RWPE1 (cell line): Measurements from ENCODE around the gene MLLT6.
"Not testable (repeated sequence)": the region's sequence is repeated elsewhere in the genome, so short reads cannot be mapped to it uniquely, and the experiment has no call there.

Experiments used
- CTCF ChIA-PET: fragments of 350-600 bp; sonication (Branson Sonifier 250); formaldehyde crosslinking; extraction: SDS; loops from one replicate; lab custom pipeline; 2021; lab: Yijun Ruan, JAX
- POLR2A ChIA-PET: fragments of 400-600 bp; formaldehyde crosslinking; extraction: SDS; loops from one replicate; lab custom pipeline; 2020; ENCODE audit warnings: antibody characterized with exemption; ENCODE audit not compliant: low non-redundant PET; lab: Yijun Ruan, JAX
- DNase-seq: peaks from one replicate; pipeline ENCODE4 v3.0.0; 2012; ENCODE audit warnings: low spot score
- H3K27ac ChIP-seq: fragments of 450-650 bp; 2 replicates; pipeline ENCODE4 v1.5.1; 2017
- TF ChIP-seq, protein P1 (sequence below): fragments of 450-650 bp; conservative IDR thresholded peaks from 2 replicates; pipeline ENCODE4 v1.5.1; 2017; ENCODE audit warnings: low read depth, mild to moderate bottlenecking

Gene MLLT6

DNA sequence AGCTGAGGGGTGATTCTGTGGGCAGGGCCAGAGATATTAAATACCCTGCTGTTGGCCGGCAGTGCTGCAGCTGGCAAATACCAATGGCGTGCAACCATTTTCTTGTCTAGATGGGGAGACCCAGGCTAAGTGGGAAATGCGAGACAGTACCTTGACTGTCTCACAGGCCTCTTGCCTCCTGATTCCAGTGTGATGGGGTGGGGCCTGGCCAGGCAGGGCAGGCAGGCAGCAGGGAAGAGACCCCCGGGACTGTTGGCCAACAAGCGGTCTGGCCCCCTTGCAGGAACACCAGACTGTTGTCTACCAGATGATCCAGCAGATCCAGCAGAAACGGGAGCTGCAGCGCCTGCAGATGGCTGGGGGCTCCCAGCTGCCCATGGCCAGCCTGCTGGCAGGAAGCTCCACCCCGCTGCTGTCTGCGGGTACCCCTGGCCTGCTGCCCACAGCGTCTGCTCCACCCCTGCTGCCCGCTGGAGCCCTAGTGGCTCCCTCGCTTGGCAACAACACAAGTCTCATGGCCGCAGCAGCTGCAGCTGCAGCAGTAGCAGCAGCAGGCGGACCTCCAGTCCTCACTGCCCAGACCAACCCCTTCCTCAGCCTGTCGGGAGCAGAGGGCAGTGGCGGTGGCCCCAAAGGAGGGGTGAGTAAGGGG is 19.4 kb downstream of the MLLT6 start:
- peak overlapping the region; percentile 41 for H3K27ac ChIP-seq
- no peak for DNase-seq
- TF ChIP-seq, protein P1, sequence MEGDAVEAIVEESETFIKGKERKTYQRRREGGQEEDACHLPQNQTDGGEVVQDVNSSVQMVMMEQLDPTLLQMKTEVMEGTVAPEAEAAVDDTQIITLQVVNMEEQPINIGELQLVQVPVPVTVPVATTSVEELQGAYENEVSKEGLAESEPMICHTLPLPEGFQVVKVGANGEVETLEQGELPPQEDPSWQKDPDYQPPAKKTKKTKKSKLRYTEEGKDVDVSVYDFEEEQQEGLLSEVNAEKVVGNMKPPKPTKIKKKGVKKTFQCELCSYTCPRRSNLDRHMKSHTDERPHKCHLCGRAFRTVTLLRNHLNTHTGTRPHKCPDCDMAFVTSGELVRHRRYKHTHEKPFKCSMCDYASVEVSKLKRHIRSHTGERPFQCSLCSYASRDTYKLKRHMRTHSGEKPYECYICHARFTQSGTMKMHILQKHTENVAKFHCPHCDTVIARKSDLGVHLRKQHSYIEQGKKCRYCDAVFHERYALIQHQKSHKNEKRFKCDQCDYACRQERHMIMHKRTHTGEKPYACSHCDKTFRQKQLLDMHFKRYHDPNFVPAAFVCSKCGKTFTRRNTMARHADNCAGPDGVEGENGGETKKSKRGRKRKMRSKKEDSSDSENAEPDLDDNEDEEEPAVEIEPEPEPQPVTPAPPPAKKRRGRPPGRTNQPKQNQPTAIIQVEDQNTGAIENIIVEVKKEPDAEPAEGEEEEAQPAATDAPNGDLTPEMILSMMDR = no peak
- ChIA-PET CTCF (interaction anchor here (0.6 kb wide), 1 partner anchor 56 kb away, joined by 3 read pairs; no protein-coding TSS in a partner anchor), POLR2A (no interaction called here)

DNA sequence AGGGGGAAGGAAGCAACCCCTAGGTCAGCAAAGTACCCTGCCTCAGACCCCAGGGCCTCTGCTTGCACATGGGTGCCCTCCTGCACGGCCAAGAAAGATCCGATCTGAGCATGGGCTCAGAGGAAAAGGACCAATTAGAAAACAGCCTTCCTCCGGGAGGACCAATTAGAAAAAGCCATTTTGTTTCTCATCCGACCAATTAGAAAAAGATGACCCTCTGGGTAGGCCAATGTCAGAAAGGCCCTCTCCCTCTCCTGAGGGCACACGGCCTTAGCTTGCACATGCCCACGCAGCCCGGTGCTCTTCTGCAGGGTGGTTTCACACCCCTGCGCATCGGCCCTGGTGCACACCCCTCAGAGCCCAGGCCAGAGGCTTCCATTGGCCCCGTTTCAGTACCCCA is 20.0 kb downstream of the MLLT6 start:
- DNase-seq = no peak
- H3K27ac ChIP-seq = peak overlapping the region; percentile 41
- CTCF ChIA-PET = interaction anchor here (0.9 kb wide), 1 partner anchor 10 kb away, joined by 3 read pairs; no protein-coding TSS in a partner anchor
- TF ChIP-seq, protein P1 = no peak
- POLR2A ChIA-PET = no interaction called here

DNA sequence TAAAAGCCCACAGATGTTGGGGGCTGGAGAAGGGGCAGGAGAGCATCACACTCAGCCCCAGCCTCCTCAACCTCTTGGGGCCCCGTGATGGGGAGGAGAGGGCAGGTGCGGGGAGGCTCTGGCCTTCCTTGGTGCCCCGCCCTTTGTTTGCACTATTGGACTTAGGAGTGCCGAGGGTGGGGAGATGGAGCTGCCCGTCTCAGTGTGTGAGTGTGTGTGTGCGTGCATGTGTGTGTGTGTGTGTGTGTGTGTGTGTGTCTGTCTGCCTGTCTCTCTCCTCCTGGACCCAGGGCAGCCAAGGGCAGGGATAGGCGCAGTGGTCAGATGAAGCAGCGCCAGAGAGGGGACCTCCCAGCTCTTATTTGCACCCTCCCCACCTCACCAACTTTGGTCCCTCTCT is 21.1 kb downstream of the MLLT6 start:
- POLR2A ChIA-PET, H3K27ac ChIP-seq, DNase-seq: not testable (repeated sequence)
- CTCF ChIA-PET = interaction anchor here (0.9 kb wide), 1 partner anchor 9 kb away, joined by 3 read pairs; no protein-coding TSS in a partner anchor

DNA sequence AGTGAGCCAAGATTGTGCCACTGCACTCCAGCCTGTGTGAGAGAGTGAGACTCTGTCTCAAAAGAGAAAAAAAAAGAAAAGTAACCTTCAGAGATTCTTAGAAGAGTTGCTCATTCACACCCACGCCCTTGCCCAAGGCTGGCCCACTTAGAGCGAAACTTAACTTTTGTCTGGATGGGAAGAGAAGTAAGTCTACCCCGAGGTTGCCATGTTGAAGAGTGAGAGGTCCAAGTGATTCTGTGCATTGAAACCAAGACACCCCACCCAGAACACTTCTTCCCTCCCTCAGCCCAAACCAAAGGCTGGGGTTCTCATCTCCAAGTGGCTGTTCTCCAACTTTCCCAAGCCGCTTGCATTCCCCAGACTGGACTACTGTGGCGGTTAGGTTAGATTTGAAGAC is 22.7 kb downstream of the MLLT6 start:
- POLR2A ChIA-PET = interaction anchor here (0.6 kb wide), 1 partner anchor 45 kb away, joined by 6 read pairs; no protein-coding TSS in a partner anchor
- CTCF ChIA-PET = interaction anchor here (0.6 kb wide), 1 partner anchor 1677 kb away, joined by 3 read pairs; no protein-coding TSS in a partner anchor
- DNase-seq = no peak
- H3K27ac ChIP-seq = peak overlapping the region; percentile 89
- TF ChIP-seq, protein P1 = no peak

DNA sequence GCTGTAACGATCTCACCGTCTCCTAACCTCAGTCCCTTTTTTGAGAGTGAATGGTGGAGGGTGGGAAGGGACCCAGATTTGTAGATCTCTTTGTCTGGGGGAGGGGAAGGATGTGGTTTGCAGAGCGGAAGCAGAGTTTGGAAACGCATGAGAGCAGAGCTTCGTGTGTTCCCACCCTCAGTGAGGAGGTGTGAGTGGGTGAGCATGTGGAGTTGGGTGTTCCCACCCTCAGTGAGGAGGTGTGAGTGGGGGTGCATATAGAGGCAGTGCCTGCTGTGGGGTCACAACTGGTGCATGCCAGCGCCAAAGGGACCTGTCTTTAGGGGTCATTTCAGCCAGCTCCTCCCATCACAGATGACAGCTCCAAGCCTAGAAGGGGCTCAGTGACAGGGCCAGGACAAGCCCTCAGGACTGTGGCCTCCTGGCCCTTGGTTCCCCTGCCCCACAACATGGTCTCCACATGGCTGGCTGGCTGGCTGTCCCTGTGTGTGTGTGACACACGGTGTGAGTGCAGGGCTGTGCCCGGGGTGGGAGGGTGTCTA is 23.3 kb downstream of the MLLT6 start:
- TF ChIP-seq, protein P1 = no peak
- CTCF ChIA-PET = interaction anchor here (0.5 to 0.6 kb wide), 3 partner anchors 88 to 1677 kb away, joined by 3 to 4 read pairs (median 3); no protein-coding TSS in a partner anchor
- POLR2A ChIA-PET = interaction anchor here (0.6 kb wide), 1 partner anchor 45 kb away, joined by 6 read pairs; no protein-coding TSS in a partner anchor
- DNase-seq = no peak
- H3K27ac ChIP-seq = peak overlapping the region; percentile 89

DNA sequence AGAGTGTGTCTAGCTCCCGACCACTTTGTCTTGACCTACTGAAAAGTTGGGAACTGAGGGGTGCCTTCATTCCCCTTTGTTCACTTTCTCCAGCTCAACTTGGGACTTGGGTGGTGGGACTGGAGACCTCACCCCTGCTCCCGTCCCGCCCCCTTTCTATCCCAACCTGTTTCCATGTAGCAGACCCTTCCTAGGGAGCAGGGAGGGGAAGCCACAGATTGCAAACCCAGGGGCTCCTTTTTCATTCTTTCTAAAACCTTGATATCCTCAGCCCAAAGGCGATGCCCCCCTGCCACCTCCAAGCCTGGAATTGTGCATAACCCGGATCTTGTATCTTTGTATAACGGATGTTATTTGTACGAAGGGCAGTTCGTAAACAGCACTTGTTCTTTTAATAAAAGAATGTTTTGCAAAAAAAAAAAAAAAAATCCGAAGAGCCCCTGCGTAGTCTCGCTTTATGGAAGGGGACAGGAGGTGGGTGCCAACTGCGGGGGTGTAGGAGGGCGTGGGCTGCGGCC is 24.4 kb downstream of the MLLT6 start:
- TF ChIP-seq, protein P1 = no peak
- H3K27ac ChIP-seq = peak overlapping the region; percentile 89
- POLR2A ChIA-PET = no interaction called here
- CTCF ChIA-PET = interaction anchor here (0.7 kb wide), 2 partner anchors 51 to 164 kb away, joined by 3 to 4 read pairs; no protein-coding TSS in a partner anchor
- no peak for DNase-seq
